NCI-H446 treated with DMSO at 0.1 percent for 48 hours (cell line): ENCODE data around the gene CCNE1.
"Not testable (repeated sequence)": the region's sequence is repeated elsewhere in the genome, so short reads cannot be mapped to it uniquely, and the experiment has no call there.

ENCODE experiments used
- DNase-seq: peaks from one replicate; lab custom pipeline; 2025; lab: John Stamatoyannopoulos, UW

CCNE1 gene

GRCh38 chr19:29787281-29787680, 24.5 kb upstream of the CCNE1 start:
- no peak for DNase-seq

- DNase-seq = no peak
Measured at GRCh38 chr19:29789007-29789406, 22.8 kb upstream of the CCNE1 start.

- no peak for DNase-seq
Measured at GRCh38 chr19:29793116-29793727, 18.6 kb upstream of the CCNE1 start.

- not testable (repeated sequence) for DNase-seq
Measured at GRCh38 chr19:29794490-29794889, 17.3 kb upstream of the CCNE1 start.

- DNase-seq = no peak
Measured at GRCh38 chr19:29795461-29796172, 16.2 kb upstream of the CCNE1 start.

GRCh38 chr19:29796173-29796573, 15.6 kb upstream of the CCNE1 start:
- no peak for DNase-seq

- DNase-seq = no peak
Measured at GRCh38 chr19:29798774-29799497, 12.9 kb upstream of the CCNE1 start.

GRCh38 chr19:29800100-29800825, 11.5 kb upstream of the CCNE1 start:
- DNase-seq = no peak

- DNase-seq = not testable (repeated sequence)
Measured at GRCh38 chr19:29803951-29804350, 7.8 kb upstream of the CCNE1 start.

GRCh38 chr19:29804493-29804892, 7.3 kb upstream of the CCNE1 start:
- no peak for DNase-seq

GRCh38 chr19:29805031-29805965, 6.5 kb upstream of the CCNE1 start:
- no peak for DNase-seq

GRCh38 chr19:29806098-29806866, 5.5 kb upstream of the CCNE1 start:
- peak; percentile 18 for DNase-seq

- no peak for DNase-seq
Measured at GRCh38 chr19:29807178-29807577, 4.6 kb upstream of the CCNE1 start.

- DNase-seq = no peak
Measured at GRCh38 chr19:29807870-29808405, 3.9 kb upstream of the CCNE1 start.

- DNase-seq = no peak
Measured at GRCh38 chr19:29809795-29810503, 1.8 kb upstream of the CCNE1 start.

- peak; percentile 6 for DNase-seq
Measured at GRCh38 chr19:29810504-29810871, 1.3 kb upstream of the CCNE1 start.

- DNase-seq = no peak
Measured at GRCh38 chr19:29812080-29812880, 489 bp downstream of the CCNE1 start.

GRCh38 chr19:29812881-29813275, 1.1 kb downstream of the CCNE1 start:
- no peak for DNase-seq

- DNase-seq = no peak
Measured at GRCh38 chr19:29813642-29814041, 1.9 kb downstream of the CCNE1 start.
